Parathyroid adenoma (tissue), 2 donors: ENCODE measurements around the gene IGF2BP1.
"Not testable (repeated sequence)": the region's sequence is repeated elsewhere in the genome, so short reads cannot be mapped to it uniquely, and the experiment has no call there.

Experiments
- H2AFZ ChIP-seq: fragments of 300-600 bp; sonication (generic); one replicate; pipeline ENCODE4 v1.7.0; 2017; ENCODE audit warnings: antibody characterized with exemption, mild to moderate bottlenecking
- H3K27ac ChIP-seq: fragments of 300-600 bp; sonication (generic); one replicate; pipeline ENCODE4 v1.7.0; 2017
- H3K27me3 ChIP-seq: fragments of 300-600 bp; sonication (generic); one replicate; pipeline ENCODE4 v1.7.0; 2017; ENCODE audit warnings: low read length; ENCODE audit not compliant: control insufficient read depth, insufficient read depth
- H3K36me3 ChIP-seq: fragments of 300-600 bp; sonication (generic); one replicate; pipeline ENCODE4 v1.7.0; 2017; ENCODE audit warnings: low read length; ENCODE audit not compliant: control insufficient read depth, insufficient read depth
- H3K4me1 ChIP-seq: fragments of 300-600 bp; sonication (generic); one replicate; pipeline ENCODE4 v1.7.0; 2017; ENCODE audit warnings: control low read depth
- H3K4me2 ChIP-seq: fragments of 300-600 bp; sonication (generic); one replicate; pipeline ENCODE4 v1.7.0; 2017; ENCODE audit warnings: low read length
- H3K4me3 ChIP-seq: fragments of 300-600 bp; sonication (generic); one replicate; pipeline ENCODE4 v1.7.0; 2017; ENCODE audit warnings: low read depth, low read length
- H3K79me2 ChIP-seq: fragments of 300-600 bp; sonication (generic); one replicate; pipeline ENCODE4 v1.7.0; 2017; ENCODE audit warnings: control low read depth
- H3K9ac ChIP-seq: fragments of 300-600 bp; sonication (generic); one replicate; pipeline ENCODE4 v1.7.0; 2017; ENCODE audit warnings: mild to moderate bottlenecking
- H3K9me3 ChIP-seq: fragments of 300-600 bp; sonication (generic); one replicate; pipeline ENCODE4 v1.7.0; 2017; ENCODE audit warnings: low read length; ENCODE audit not compliant: control insufficient read depth
- TF ChIP-seq, protein P1 (sequence below): fragments of 300-600 bp; sonication (generic); IDR thresholded peaks from one replicate; pipeline ENCODE4 v1.7.0; 2017; ENCODE audit warnings: antibody characterized with exemption, mild to moderate bottlenecking
- donor health status: primary hyperparathyroidism.

Gene IGF2BP1

DNA sequence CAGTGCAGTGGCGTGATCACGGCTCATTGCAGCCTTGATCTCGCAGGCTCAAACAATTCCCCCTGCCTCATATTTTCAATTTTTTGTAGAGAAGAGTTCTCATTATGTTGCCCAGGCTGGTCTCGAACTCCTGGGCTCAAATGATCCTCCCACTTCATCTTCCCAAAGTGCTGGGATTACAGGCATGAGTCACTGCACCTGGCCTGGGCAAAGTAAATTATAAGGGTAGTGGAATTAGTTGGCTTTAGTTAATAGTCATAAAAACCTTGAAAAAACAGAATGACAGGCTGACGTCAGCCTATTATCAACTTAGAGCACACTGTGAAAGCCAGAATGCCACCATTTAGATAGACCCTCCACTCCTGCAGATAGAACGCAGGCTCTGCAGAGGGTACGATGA is 91.9 kb downstream of the IGF2BP1 start:
- Histone ChIP-seq H3K4me3 (no peak overlapping the region), H2AFZ (no peak overlapping the region), H3K9ac (no peak overlapping the region), H3K9me3 (no peaks in the 10 kb centered on the region), H3K4me1 (no peaks in the 10 kb centered on the region), H3K36me3 (no peaks in the 10 kb centered on the region), H3K27ac (no peak overlapping the region), H3K4me2 (no peak overlapping the region), H3K79me2 (no peaks in the 10 kb centered on the region), H3K27me3 (no peaks in the 10 kb centered on the region)
- TF ChIP-seq, protein P1, sequence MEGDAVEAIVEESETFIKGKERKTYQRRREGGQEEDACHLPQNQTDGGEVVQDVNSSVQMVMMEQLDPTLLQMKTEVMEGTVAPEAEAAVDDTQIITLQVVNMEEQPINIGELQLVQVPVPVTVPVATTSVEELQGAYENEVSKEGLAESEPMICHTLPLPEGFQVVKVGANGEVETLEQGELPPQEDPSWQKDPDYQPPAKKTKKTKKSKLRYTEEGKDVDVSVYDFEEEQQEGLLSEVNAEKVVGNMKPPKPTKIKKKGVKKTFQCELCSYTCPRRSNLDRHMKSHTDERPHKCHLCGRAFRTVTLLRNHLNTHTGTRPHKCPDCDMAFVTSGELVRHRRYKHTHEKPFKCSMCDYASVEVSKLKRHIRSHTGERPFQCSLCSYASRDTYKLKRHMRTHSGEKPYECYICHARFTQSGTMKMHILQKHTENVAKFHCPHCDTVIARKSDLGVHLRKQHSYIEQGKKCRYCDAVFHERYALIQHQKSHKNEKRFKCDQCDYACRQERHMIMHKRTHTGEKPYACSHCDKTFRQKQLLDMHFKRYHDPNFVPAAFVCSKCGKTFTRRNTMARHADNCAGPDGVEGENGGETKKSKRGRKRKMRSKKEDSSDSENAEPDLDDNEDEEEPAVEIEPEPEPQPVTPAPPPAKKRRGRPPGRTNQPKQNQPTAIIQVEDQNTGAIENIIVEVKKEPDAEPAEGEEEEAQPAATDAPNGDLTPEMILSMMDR: no peak

DNA sequence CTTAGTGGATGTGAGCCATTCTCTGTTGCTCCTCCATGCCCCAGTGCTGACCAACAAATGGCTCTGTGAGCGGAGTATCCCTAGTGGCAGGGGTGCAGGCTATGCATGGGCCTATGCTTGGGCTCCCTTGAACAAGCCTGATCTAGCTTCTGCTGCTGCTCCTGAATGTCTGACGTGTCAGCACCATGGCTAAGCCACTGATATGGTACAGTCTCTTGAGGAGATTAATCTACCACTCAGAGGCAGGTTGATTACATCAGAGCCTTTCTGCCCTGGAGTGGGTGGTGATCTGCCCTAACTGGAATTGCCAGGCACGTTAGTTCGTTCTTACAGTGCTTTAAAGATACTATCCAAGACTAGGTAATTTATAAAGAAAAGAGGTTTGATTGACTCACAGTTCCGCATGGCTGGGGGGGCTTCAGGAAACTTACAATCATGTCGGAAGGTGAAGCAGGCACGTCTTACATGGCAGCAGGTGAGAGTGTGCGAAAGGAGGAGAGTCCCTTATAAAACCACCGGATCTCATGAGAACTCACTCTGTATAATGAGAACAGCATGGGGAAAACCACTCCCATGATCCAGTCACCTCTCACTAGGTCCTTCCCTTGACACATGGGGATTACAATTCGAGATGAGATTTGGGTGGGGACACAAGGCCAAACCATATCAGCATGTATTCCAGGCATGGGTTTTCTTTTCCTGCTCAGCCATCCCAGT is 93.9 kb downstream of the IGF2BP1 start:
- Histone ChIP-seq H3K4me1 (no peaks in the 10 kb centered on the region), H3K4me3 (no peak overlapping the region), H3K9me3 (no peaks in the 10 kb centered on the region), H3K27ac (no peak overlapping the region), H3K9ac (no peak overlapping the region), H2AFZ (no peak overlapping the region), H3K79me2 (no peaks in the 10 kb centered on the region), H3K27me3 (no peaks in the 10 kb centered on the region), H3K36me3 (no peaks in the 10 kb centered on the region), H3K4me2 (no peak overlapping the region)
- TF ChIP-seq, protein P1: no peak

DNA sequence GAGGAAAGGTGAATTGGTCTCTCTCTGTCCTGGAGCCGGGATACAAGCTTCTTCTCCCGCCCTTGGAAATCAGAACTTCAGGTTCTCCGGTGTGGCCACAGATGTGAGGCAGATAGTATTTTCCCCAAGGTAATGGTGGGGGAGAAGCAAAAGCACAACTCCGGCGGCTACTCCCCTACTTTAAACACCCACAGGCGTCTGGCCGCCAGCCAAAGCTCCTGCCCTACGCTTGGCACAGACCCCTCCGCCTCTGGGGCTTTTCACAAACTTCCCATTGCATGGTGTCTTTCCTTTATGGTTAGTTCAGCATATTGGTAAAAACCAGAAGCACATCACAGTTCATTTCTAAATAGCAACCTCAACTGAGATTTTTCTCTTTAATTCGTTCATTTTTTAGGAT is 95.9 kb downstream of the IGF2BP1 start:
- no peak overlapping the region for H3K4me3 ChIP-seq
- H3K79me2 ChIP-seq: no peaks in the 10 kb centered on the region
- no peaks in the 10 kb centered on the region for H3K36me3 ChIP-seq
- H3K9ac ChIP-seq: no peak overlapping the region
- no peaks in the 10 kb centered on the region for H3K27me3 ChIP-seq
- no peak overlapping the region for H2AFZ ChIP-seq
- no peak overlapping the region for H3K4me2 ChIP-seq
- TF ChIP-seq, protein P1: no peak
- H3K4me1 ChIP-seq: no peaks in the 10 kb centered on the region
- no peak overlapping the region for H3K27ac ChIP-seq
- no peaks in the 10 kb centered on the region for H3K9me3 ChIP-seq

DNA sequence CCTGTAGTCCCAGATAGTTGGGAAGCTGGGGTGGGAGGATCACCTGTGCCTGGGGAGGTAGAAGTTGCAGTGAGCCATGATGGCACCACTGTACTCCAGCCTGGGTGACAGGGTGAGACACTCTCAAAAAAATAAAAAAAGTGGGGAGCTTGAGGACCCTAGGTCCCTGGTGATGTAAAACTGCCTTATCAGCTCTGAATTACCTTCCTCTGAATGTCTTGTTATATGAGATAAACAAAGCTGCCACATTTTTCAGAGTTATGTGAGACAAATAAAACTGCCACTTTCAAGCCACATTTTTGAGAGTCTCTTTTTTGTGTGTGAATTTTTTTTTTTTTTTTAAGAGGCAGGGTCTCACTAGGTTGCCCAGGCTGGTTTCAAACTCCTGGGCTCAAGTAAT is 103.4 kb downstream of the IGF2BP1 start:
- Histone ChIP-seq H3K27me3 (no peaks in the 10 kb centered on the region), H3K27ac (no peak overlapping the region), H3K9me3 (no peaks in the 10 kb centered on the region), H3K36me3 (no peaks in the 10 kb centered on the region), H3K4me1 (no peaks in the 10 kb centered on the region), H2AFZ (no peak overlapping the region), H3K9ac (no peak overlapping the region), H3K4me3 (no peak overlapping the region), H3K4me2 (no peak overlapping the region), H3K79me2 (no peaks in the 10 kb centered on the region)
- TF ChIP-seq, protein P1: no peak

DNA sequence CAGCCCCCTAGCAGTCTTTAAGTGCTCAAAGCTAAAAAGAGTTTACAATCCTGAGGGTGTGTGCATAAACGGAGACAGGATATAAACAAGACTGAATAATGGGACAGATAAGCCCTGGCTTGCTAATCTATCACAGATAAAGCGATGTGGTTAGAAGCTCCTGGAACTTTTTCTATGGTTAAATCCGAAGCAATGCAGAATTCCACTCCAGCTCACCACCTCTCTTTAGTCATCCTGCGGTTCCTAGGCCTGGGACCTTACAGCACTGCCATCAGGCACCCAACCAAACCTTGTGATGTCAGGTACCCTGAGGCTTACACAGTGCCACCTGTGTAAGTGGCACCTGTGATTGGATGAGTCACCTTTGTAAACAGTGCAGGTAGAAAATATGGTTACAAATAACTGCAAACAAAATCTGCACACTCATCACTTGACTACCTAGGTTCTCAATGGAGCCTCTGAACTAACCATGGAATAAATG is 103.9 kb downstream of the IGF2BP1 start:
- no peak overlapping the region for H3K27ac ChIP-seq
- no peak overlapping the region for H3K4me2 ChIP-seq
- TF ChIP-seq, protein P1: no peak
- no peaks in the 10 kb centered on the region for H3K4me1 ChIP-seq
- no peak overlapping the region for H2AFZ ChIP-seq
- no peaks in the 10 kb centered on the region for H3K79me2 ChIP-seq
- H3K27me3 ChIP-seq: no peaks in the 10 kb centered on the region
- H3K9me3 ChIP-seq: no peaks in the 10 kb centered on the region
- H3K9ac ChIP-seq: no peak overlapping the region
- no peaks in the 10 kb centered on the region for H3K36me3 ChIP-seq
- H3K4me3 ChIP-seq: no peak overlapping the region

DNA sequence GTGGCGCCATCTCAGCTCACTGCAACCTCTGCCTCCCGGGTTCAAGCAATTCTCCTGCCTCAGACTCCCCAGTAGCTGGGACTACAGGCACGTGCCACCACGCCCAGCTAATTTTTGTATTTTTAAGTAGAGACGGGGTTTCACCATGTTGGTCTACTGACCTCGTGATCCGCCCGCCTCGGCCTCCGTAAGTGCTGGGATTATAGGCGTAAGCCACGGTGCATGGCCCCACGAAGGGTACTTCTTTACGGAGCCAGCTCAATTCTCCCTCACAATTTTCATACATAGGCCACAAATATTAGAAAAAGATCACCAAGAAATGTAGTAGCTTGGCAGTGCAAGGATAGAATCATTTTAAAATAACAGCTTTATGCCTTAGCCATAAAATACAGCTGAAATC is 106.2 kb downstream of the IGF2BP1 start:
- H3K79me2 ChIP-seq, H3K27me3 ChIP-seq, H3K4me3 ChIP-seq, H3K36me3 ChIP-seq, H3K9ac ChIP-seq, H2AFZ ChIP-seq, H3K27ac ChIP-seq, H3K4me1 ChIP-seq, H3K9me3 ChIP-seq, H3K4me2 ChIP-seq: not testable (repeated sequence)
